GM19099 (cell line): ENCODE data around the gene NBAS.

Experiments used
- POLR2A ChIP-seq: IDR thresholded peaks from 3 replicates; pipeline ENCODE4 v1.6.1; 2011; ENCODE audit warnings: low read depth; ENCODE audit not compliant: insufficient read length; ENCODE audit errors: extremely low read depth

Gene NBAS

DNA sequence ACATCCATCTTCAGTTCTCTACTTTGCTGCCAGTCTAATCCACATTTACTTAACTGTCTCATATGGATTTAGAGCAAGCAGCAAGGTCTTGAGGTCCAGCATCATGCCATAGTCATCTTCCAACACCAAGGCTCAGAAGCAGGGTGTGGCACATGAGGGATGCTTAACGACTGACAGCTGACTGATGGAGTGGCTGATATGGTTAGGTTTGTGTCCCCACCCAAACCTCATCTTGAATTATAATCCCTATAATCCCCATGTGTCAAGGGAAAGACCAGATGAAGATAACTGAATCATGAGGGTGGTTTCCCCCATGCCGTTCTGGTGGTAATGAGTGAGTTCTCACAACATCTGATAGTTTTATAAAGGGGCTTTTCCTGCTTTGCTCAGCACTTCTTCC is 257.3 kb downstream of the NBAS start:
- no peak for TF ChIP-seq POLR2A

DNA sequence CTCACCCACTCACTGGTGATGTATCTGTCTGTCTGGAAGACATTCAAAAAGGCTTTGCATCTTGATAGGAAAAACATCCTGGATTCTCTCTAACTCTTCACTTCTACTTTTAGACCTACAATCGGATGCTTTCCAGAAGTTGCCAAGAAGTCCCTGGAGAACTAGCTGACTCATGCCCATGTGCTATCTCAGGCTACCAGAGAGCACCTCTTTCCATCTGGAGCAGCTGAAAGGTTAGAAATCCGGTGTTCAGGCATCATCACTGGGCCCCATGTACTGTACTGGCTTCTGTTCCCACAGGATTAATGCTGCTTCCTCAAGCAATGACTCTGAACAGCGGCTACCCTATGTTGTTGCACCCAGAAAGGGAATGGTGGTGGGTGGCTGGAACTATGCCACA is 259.0 kb downstream of the NBAS start:
- no peak for TF ChIP-seq POLR2A

DNA sequence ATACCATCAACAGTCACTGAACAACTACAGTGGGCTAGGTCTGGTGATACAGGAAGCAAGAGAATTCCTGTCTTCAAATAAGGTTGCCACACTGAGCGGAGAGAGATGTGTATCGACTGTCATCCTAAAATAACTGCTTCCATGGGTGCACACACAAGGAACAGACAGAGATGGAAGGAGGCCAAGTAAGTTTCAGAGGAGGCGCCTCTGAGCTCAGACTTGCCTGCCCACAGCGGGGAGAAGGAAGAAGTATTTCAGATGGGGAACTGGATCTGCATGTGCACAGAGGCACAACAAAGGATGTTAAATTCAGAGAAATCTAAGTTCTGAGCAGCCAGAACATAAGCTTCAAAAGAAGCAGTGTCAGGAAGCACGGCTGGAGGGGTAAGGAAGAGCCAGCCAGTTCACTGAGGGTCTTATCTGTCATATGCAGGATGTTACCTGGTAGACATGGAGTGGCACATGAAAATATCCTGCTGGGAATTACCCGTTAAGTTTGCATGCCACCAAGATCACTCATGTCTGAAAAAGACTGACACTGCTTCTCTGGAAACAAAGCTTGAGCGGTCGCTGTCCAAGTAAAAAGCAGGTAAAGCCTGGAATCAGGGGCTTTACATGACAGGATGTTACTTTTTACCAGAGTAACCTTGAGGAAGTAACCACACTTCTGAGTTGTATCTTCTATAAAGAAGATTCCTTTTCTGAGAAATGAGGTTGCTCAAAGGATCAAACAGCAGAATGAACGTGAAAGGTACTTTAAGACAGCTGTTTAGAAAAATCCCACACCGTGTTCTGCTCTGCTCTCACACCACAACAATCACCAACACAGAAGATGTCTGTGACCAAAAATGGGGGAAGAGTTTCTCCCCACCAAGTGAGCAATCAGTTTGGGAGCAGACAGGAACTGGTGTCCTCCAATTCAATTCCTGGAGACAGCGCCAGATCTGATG is 260.2 kb downstream of the NBAS start:
- no peak for TF ChIP-seq POLR2A

DNA sequence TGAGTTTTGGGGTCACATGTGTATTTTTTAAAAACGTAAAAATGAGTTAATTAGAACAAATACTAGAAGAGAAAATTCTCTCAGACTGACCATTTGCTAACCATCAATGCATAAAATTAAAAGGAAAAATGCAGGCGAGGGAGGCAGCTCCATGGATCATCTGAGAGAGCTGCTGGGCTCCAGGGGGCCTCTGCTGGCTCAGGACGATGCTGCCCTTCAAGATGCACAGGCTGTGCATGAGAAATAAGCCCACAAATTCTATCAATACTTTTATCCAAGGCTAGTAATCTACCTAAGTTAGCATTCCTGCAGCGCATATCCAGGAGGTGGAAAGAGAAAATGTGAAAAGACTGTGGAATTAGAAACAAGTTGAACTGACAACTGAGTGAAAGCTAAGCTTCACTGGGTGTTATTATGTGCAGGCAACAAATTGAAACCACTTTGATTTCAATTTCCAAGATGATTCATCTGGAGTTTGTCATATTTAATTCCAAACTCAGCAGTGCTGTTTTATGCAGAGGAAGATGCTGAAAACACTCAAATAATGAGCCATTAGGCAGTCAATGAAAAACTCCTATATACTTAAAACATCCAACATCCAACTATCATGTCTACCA is 261.1 kb downstream of the NBAS start:
- no peak for TF ChIP-seq POLR2A

DNA sequence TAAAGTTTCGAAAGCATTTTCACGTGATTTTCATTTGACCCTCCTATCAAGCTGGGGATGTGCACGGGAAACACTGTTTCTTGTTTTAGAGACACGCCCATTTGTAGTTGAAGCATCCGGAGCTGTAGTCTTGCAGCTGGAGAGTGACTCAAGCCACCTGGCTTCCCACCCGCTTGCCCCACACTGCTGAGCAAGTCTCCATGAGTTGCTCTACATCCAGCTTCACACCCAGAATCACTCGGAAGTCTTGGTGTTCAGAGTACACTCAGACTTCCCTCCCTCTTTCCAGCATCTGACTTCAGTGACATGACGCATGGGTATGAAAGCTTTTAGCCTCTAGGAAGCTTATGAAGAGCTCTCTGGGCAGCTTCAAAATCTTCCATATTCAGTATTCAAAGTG is 262.4 kb downstream of the NBAS start:
- no peak for TF ChIP-seq POLR2A

DNA sequence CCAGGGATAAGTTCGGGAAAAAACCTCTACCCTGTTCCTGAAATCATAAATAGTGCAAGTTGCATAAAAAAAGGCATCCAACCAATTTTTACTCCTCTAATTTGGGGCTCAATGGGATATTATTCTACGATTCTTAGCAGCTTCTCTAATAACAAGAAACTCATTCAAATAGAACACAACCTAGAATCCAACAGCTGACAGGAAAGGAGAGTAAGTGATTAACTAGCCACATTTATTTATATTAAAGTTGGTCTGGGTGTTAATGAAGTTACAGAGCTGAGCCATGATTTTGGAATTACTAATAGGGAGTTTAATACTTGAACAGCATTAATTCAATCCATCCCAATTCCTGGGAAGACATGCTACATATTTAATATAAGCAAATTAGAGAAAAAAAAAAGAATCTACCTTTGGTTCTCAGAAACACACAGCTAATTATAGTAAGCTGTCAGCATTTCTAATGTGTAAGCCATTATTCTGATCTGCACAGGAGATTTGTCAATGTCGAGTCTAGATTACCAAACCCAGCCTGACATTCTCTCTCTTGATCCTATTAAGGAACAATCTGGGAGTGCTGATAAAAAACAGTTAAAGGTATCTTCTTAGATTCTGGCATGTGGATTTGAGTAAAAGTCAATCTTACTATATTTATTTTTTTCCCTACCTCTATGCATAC is 267.7 kb downstream of the NBAS start:
- no peak for TF ChIP-seq POLR2A

DNA sequence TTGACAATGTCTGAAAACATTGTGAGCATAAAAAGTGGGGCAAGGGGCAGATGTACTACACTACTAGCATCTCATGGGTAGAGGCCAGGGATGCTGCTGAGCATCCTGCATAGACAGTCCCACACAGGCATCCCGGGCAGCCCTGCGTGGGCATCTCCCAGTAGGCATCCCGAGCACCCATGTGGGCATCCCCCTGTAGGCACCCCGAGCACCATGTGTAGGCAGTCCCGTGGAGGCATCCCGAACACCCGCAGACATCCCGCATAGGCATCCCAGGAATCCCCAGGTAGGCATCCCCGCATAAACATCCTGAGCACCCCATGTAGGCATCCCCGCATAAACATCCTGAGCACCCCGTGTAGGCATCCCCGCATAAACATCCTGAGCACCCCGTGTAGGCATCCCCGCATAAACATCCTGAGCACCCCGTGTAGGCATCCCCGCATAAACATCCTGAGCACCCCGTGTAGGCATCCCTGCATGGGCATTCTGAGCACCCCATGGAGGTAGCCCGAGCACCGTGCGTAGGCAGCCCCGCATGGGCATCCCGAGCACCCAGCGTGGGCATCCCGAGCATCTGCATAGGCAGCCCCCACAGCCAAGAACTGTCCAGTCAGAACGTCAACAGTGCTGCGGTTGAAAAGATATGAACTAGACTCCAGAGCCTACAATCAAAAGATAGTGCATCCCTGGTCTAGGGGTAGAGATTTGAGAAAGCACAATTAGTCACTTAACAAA is 273.5 kb downstream of the NBAS start:
- no peak for TF ChIP-seq POLR2A

DNA sequence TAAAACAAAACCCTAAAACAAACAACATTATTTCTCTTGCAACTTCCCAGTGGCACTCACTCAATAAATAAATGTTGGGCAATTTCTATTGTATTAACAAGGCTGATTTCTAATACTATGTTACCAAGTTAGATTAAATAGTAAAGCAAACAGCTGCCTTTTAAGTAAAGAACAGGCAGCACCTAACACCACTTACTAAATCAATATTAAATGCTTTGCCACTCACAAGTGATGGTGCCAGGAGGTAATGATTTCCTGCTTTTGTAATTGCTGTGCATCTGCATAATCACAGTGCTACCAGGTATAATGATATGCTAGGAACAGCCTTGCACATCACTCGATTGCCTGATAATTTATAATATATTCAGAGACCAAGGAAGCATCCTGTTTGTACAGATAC is 276.5 kb downstream of the NBAS start:
- TF ChIP-seq POLR2A = no peak

DNA sequence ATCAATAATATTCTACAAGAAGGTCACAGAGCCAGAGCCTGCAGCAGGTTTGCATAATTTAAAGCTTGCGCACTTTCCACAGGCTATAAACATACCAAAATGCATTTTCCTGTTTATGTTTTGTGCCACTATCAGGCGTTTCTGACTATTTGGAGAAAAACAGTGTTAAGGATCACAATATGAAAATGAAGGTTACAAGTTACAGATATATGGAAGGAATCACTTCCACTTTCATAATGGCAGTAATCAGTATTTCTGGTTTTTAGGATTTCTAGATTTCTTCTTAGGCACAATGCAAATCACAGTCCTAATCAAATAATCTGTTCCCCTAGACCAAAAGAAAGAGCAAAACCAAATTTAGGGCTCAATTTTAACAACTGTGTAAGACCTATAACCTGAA is 279.5 kb downstream of the NBAS start:
- TF ChIP-seq POLR2A = no peak

DNA sequence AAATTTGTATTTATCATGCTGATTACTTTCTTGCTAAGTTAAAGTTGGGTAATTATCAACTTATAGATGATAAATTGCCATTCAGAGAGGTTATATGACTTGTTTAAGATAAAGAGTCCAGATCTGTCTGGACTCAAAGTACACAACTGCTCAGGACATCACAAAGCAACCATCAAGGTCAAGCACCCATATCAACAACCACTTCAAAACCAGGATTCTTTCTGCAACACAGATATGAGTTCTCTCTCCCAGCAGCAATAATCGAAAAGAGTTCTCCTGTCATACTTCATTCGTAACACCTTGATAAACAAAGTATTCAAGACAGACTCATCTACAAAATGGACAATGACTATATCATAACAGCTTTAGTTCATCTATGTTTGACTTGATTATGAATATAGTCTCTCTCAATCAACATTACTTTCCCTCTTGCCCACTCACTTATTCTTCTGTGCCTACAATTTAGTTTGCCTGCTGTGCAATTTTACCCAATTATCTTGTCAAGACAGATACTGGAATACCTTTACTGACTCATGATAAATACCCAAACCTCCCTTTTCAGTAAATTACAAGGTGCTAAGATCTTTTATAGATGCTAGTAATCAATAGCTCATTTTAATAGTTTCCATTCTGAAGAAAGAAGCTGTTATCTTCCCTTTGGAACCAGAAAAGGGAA is 281.8 kb downstream of the NBAS start:
- no peak for TF ChIP-seq POLR2A

DNA sequence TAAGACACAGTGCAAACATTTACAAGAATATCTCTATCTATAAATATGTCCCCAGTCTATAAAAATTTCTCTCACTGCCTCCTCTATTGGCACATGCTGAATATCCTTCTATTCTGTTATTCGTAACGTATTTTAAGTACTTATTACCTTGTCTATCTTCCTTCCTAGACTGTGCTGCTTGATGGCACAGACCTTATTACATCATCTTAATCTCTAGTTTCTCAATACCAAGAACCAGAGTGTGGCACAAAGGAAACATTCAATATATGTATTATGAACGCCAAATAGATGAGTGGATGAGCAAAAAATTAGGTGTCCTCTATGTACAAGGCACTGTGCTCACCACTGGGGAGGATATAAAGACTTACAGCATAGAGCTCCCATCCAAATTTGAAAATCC is 282.8 kb downstream of the NBAS start:
- TF ChIP-seq POLR2A = no peak

DNA sequence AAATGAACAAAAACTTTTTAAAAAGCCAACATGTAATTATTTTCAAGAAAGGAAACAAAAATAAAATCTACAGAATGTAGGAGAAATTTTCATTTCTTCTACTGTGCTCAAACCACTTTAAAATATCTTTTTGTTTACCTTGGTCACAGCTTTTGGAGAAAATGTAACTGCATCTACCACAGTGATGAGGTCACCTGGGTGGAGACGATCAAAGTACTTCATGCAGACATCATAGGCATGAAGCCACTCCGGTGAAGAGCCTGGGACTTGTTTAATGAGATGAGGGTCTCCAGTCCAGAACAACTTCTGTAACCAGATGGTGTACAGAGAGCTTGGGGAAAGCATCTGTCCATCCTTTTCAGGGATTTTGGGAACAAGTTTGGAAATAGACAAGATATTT is 285.8 kb downstream of the NBAS start:
- no peak for TF ChIP-seq POLR2A

DNA sequence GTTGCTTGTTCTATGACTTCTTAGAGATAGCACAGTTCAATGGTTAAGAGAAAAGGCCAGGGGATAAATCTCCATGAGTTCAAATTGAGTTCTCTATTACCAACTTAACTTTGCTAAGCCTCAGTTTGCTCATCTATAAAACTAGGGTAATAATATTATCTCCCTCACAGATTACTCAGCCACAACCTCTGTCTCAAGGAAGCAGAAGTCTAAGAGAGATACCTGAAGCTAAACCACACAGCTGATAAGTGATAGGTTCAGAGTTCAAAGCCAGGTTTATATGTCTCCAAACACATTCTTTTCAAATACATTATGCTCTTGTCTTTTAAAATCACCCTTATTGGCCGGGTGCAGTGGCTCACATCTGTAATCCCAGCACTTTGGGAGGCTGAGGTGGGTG is 287.7 kb downstream of the NBAS start:
- no peak for TF ChIP-seq POLR2A

DNA sequence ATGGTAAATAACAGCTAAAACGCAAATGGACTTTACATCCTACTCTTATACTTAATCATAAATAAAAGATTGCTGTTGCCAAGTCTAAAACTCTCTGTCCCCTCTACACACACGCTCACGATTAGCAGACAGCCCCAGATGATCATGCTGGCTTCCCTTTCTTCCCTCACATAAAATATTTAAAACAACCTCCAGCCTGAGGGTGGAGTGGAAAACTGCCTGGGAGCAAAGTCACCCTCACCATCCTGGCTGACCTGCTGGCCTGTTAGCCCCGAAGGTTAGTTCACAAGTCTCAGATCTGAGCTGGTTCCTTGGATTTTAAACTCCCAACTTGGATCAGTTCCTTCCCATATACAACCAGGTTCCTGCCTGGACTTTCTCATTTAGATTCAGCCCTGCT is 288.2 kb downstream of the NBAS start:
- no peak for TF ChIP-seq POLR2A
